Smooth muscle cell (in vitro differentiated cells): ENCODE measurements around the gene FAH. TPM values are rescaled to one million over a fixed set of nuclear protein-coding genes. Genes with fewer than 3 reads are reported as not detected.

Experiments used
- DNase-seq: peaks from one replicate; lab custom pipeline; 2025; ENCODE audit not compliant: unreplicated experiment; lab: John Stamatoyannopoulos, UW
- H2AFZ ChIP-seq: fragments of 200-600 bp; sonication (generic); 2 replicates; pipeline ENCODE4 v1.6.0; 2016; ENCODE audit warnings: antibody characterized with exemption, low read depth, mild to moderate bottlenecking
- H3F3A ChIP-seq: fragments of 200-600 bp; sonication (generic); 2 replicates; pipeline ENCODE4 v1.6.0; 2017; ENCODE audit warnings: antibody characterized with exemption, low read depth
- H3K27ac ChIP-seq: fragments of 200-600 bp; sonication (generic); 2 replicates; pipeline ENCODE4 v1.5.1; 2016; ENCODE audit warnings: low read depth, mild to moderate bottlenecking
- H3K27me3 ChIP-seq: fragments of 200-600 bp; sonication (generic); 2 replicates; pipeline ENCODE4 v1.6.1; 2016; ENCODE audit warnings: low read depth, mild to moderate bottlenecking
- H3K36me3 ChIP-seq: fragments of 200-600 bp; sonication (generic); 2 replicates; pipeline ENCODE4 v1.5.1; 2016; ENCODE audit warnings: low read depth
- H3K4me1 ChIP-seq: fragments of 200-600 bp; sonication (generic); 2 replicates; pipeline ENCODE4 v1.5.1; 2016; ENCODE audit warnings: low read depth
- H3K4me2 ChIP-seq: fragments of 200-600 bp; sonication (generic); 2 replicates; pipeline ENCODE4 v1.6.0; 2016; ENCODE audit warnings: mild to moderate bottlenecking
- H3K4me3 ChIP-seq: fragments of 200-600 bp; sonication (generic); 2 replicates; pipeline ENCODE4 v1.5.1; 2016; ENCODE audit warnings: mild to moderate bottlenecking
- H3K79me2 ChIP-seq: fragments of 200-600 bp; sonication (generic); 2 replicates; pipeline ENCODE4 v1.6.0; 2016; ENCODE audit warnings: low read depth, mild to moderate bottlenecking
- H3K9ac ChIP-seq: fragments of 200-600 bp; sonication (generic); 2 replicates; pipeline ENCODE4 v1.6.0; 2016; ENCODE audit warnings: low read depth
- H3K9me3 ChIP-seq: fragments of 200-600 bp; sonication (generic); replicated peaks from 2 replicates; pipeline ENCODE4 v1.5.1; 2016; ENCODE audit warnings: low read depth
- H4K20me1 ChIP-seq: fragments of 200-600 bp; sonication (generic); 2 replicates; pipeline ENCODE4 v1.6.0; 2016; ENCODE audit warnings: low read depth
- WGBS: methylation state at CpG from one replicate; pipeline ENCODE4 v1.1.7; 2016; ENCODE audit warnings: low lambda C conversion rate; 5-methylcytosine and 5-hydroxymethylcytosine counted together
- polyA plus RNA-seq: library from polyadenylated mRNA; unstranded; fragments of >200 nt; fragmentation: Nextera tagmentation; extraction: Ambion mirVana; gene quantifications from 2 replicates; pipeline ENCODE4 v1.2.1, GENCODE V29; 2016
- total RNA-seq: library from RNA; depleted of rRNA; stranded (reverse); fragments of >200 nt; gene quantifications from 2 replicates; pipeline ENCODE4 v1.2.3, GENCODE V29; 2014
- TF ChIP-seq, protein P1 (sequence below): fragments of 200-600 bp; sonication (generic); IDR thresholded peaks from 2 replicates; pipeline ENCODE4 v1.5.1; 2017; ENCODE audit warnings: borderline replicate concordance, mild to moderate bottlenecking, antibody characterized with exemption; ENCODE audit not compliant: insufficient read depth, poor library complexity, severe bottlenecking

Gene FAH
- total and polyA plus RNA-seq, 2 experiments from 2014 or later = 18.3 to 36.7 TPM

DNA sequence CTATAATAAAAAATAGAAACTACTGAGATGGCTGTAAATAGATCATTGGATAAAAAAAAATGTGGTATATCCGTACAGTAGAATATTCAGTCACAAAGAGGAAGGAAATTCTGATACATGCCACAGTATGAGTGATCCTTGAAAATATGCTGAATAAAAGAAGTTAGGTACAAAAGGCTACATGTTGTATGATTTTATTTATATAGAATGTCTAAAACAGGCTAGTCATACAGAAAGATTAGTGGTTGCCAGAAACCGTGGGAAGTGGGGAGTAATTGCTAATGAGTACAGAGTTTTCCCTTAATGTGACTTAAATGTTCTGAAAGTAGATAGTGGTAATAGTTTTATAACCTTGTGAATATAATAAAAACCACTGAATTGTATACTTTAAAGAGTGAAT lies 24.9 kb upstream of the FAH start:
- DNase-seq = no peak
- WGBS = 85% methylated on average over 2 of the region's 2 CpGs
- H3K79me2 ChIP-seq = no peaks in the 10 kb centered on the region
- no peaks in the 10 kb centered on the region for H3F3A ChIP-seq
- no peak overlapping the region for H3K4me2 ChIP-seq
- TF ChIP-seq, protein P1, sequence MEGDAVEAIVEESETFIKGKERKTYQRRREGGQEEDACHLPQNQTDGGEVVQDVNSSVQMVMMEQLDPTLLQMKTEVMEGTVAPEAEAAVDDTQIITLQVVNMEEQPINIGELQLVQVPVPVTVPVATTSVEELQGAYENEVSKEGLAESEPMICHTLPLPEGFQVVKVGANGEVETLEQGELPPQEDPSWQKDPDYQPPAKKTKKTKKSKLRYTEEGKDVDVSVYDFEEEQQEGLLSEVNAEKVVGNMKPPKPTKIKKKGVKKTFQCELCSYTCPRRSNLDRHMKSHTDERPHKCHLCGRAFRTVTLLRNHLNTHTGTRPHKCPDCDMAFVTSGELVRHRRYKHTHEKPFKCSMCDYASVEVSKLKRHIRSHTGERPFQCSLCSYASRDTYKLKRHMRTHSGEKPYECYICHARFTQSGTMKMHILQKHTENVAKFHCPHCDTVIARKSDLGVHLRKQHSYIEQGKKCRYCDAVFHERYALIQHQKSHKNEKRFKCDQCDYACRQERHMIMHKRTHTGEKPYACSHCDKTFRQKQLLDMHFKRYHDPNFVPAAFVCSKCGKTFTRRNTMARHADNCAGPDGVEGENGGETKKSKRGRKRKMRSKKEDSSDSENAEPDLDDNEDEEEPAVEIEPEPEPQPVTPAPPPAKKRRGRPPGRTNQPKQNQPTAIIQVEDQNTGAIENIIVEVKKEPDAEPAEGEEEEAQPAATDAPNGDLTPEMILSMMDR = no peak
- no peak overlapping the region for H3K27ac ChIP-seq
- no peaks in the 10 kb centered on the region for H3K36me3 ChIP-seq
- H3K9ac ChIP-seq = no peak overlapping the region
- no peaks in the 10 kb centered on the region for H3K27me3 ChIP-seq
- no peaks in the 10 kb centered on the region for H3K4me1 ChIP-seq
- H2AFZ ChIP-seq = no peak overlapping the region
- no peaks in the 10 kb centered on the region for H3K9me3 ChIP-seq
- peaks cover 21% of the 10 kb centered on the region for H4K20me1 ChIP-seq
- no peak overlapping the region for H3K4me3 ChIP-seq

DNA sequence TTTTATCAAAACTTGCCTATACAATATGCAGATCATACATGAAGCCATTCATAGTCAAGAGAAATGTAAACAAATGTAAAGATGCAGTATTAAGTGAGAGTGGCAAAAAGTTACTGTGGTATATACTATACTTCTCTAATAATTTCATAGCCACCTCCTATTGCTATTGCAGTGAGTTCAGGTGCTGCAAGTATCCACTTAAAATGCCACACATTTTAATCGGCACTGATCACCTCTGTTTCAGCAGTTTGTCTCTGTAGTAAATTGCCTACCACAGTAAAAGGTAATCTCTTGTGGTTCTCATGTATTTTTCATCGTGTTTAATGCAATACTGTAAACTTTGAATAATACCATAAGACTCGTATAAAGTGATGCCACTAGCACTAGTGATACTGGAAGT lies 20.4 kb upstream of the FAH start:
- H3K4me3 ChIP-seq = no peak overlapping the region
- no peaks in the 10 kb centered on the region for H3K79me2 ChIP-seq
- H3F3A ChIP-seq = no peaks in the 10 kb centered on the region
- no peak overlapping the region for H3K4me2 ChIP-seq
- H3K36me3 ChIP-seq = peaks cover 4% of the 10 kb centered on the region
- H3K27ac ChIP-seq = no peak overlapping the region
- no peaks in the 10 kb centered on the region for H3K4me1 ChIP-seq
- TF ChIP-seq, protein P1 = no peak
- H4K20me1 ChIP-seq = peaks cover 3% of the 10 kb centered on the region
- H3K9me3 ChIP-seq = no peaks in the 10 kb centered on the region
- no peak overlapping the region for H2AFZ ChIP-seq
- no peak overlapping the region for H3K9ac ChIP-seq
- 97% methylated on average over 3 of the region's 3 CpGs for WGBS
- no peak for DNase-seq
- H3K27me3 ChIP-seq = no peaks in the 10 kb centered on the region

DNA sequence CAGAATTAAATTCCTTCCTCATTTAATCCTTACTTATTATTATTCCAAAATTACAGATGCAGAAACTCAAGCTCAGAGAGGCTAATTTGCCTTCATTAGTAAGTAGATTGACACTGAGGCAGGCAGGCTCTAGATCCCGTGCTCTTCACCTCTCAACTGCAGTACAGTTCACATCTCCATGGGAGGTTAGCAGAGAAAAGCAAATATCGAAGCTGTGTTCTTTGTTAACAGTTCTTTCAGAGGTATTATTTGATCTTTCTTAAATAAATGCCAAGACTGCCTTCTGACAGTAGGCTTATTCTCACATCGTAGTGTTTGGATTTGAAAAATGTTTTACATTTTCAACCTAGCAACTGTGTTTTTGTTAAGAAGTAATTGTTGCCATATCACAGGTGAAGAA lies 15.9 kb upstream of the FAH start:
- DNase-seq = no peak
- no peak overlapping the region for H3K4me2 ChIP-seq
- peaks cover 3% of the 10 kb centered on the region for H4K20me1 ChIP-seq
- 94% methylated on average over 3 of the region's 3 CpGs for WGBS
- no peaks in the 10 kb centered on the region for H3K4me1 ChIP-seq
- no peaks in the 10 kb centered on the region for H3K79me2 ChIP-seq
- no peaks in the 10 kb centered on the region for H3K27me3 ChIP-seq
- TF ChIP-seq, protein P1 = no peak
- no peak overlapping the region for H3K4me3 ChIP-seq
- no peak overlapping the region for H3K9ac ChIP-seq
- H2AFZ ChIP-seq = no peak overlapping the region
- H3K27ac ChIP-seq = no peak overlapping the region
- H3F3A ChIP-seq = no peaks in the 10 kb centered on the region
- H3K36me3 ChIP-seq = peaks cover 4% of the 10 kb centered on the region
- H3K9me3 ChIP-seq = no peaks in the 10 kb centered on the region

DNA sequence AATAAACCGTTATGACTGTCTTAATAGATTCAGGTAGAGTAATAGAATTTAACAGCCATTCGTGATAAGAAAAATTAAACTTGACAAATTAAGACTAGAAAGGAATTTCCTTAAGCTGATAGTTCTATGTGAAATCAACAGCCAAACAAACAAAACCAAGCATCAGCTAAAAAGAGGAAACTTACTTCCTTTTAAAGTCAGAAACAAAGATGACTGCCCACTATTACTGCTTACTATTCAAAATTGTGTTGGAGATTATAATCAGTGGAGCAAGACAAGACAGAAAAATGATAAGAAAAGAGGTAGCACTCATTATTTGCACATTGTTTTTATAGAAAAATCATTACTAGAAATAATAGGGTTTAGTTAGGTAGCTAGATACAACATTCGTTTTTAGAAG lies 13.8 kb upstream of the FAH start:
- Histone ChIP-seq H4K20me1 (no peaks in the 10 kb centered on the region), H3K4me2 (no peak overlapping the region), H3K36me3 (peaks cover 4% of the 10 kb centered on the region), H2AFZ (no peak overlapping the region), H3K27ac (no peak overlapping the region), H3K9me3 (no peaks in the 10 kb centered on the region), H3K27me3 (no peaks in the 10 kb centered on the region), H3K79me2 (no peaks in the 10 kb centered on the region), H3F3A (no peaks in the 10 kb centered on the region), H3K4me3 (no peak overlapping the region), H3K9ac (no peak overlapping the region), H3K4me1 (no peaks in the 10 kb centered on the region)
- TF ChIP-seq, protein P1 = no peak
- no peak for DNase-seq
- WGBS = 98% methylated on average over 3 of the region's 3 CpGs
